BLaER1 (cell line): ENCODE data around the gene BFSP2.
"Not testable (repeated sequence)": the region's sequence is repeated elsewhere in the genome, so short reads cannot be mapped to it uniquely, and the experiment has no call there.

Source experiments
- H3K27ac ChIP-seq: shearing (Covaris generic); formaldehyde crosslinking; 2 replicates; pipeline ENCODE4 v1.8.1; 2022
- H3K27me3 ChIP-seq: shearing (Covaris generic); formaldehyde crosslinking; 2 replicates; pipeline ENCODE4 v1.8.1; 2022
- H3K36me3 ChIP-seq: shearing (Covaris generic); formaldehyde crosslinking; 2 replicates; pipeline ENCODE4 v1.8.1; 2022
- H3K4me1 ChIP-seq: shearing (Covaris generic); formaldehyde crosslinking; 2 replicates; pipeline ENCODE4 v1.8.1; 2022
- H3K4me2 ChIP-seq: shearing (Covaris generic); formaldehyde crosslinking; 2 replicates; pipeline ENCODE4 v1.8.1; 2022
- H3K4me3 ChIP-seq: shearing (Covaris generic); formaldehyde crosslinking; 2 replicates; pipeline ENCODE4 v1.8.1; 2022
- H3K9ac ChIP-seq: shearing (Covaris generic); formaldehyde crosslinking; 2 replicates; pipeline ENCODE4 v1.8.1; 2022
- H3K9me3 ChIP-seq: shearing (Covaris generic); formaldehyde crosslinking; 2 replicates; pipeline ENCODE4 v1.8.1; 2022
- H4K20me1 ChIP-seq: shearing (Covaris generic); formaldehyde crosslinking; 2 replicates; pipeline ENCODE4 v1.8.1; 2022
- Cebpa-rat ChIP-seq: shearing (Covaris generic); IDR thresholded peaks from 2 replicates; pipeline ENCODE4 v1.8.1; 2022

Gene BFSP2

GRCh38 chr3:133463347-133463860 lies 63.5 kb downstream of the BFSP2 start:
- Histone ChIP-seq H3K27ac (peak overlapping the region; percentile 44; the same call in 1 of the 2 replicates), H3K9ac (no peak overlapping the region), H3K4me3 (no peak overlapping the region), H3K27me3 (no peaks in the 10 kb centered on the region), H3K4me2 (peak overlapping the region; percentile 70), H3K36me3 (no peaks in the 10 kb centered on the region), H4K20me1 (no peaks in the 10 kb centered on the region), H3K9me3 (no peaks in the 10 kb centered on the region), H3K4me1 (peaks cover 72% of the 10 kb centered on the region)
- TF ChIP-seq Cebpa-rat, result no peak

- H3K4me2 ChIP-seq, result peak overlapping the region; percentile 83
- H3K9me3 ChIP-seq, result no peaks in the 10 kb centered on the region
- no peaks in the 10 kb centered on the region for H3K27me3 ChIP-seq
- no peaks in the 10 kb centered on the region for H3K36me3 ChIP-seq
- no peaks in the 10 kb centered on the region for H4K20me1 ChIP-seq
- H3K9ac ChIP-seq, result no peak overlapping the region
- H3K4me3 ChIP-seq, result no peak overlapping the region
- H3K4me1 ChIP-seq, result peaks cover 77% of the 10 kb centered on the region
- no peak overlapping the region for H3K27ac ChIP-seq
- TF ChIP-seq Cebpa-rat, result no peak
These were observed 64.7 kb downstream of the BFSP2 start for GRCh38 chr3:133464573-133464972.

GRCh38 chr3:133466531-133467386 lies 66.9 kb downstream of the BFSP2 start:
- H3K27me3 ChIP-seq, result no peaks in the 10 kb centered on the region
- H3K27ac ChIP-seq, result peak overlapping the region; percentile 74
- peak overlapping the region; percentile 50 for H3K9ac ChIP-seq

GRCh38 chr3:133467780-133468179 lies 67.9 kb downstream of the BFSP2 start:
- Histone ChIP-seq H3K27me3 (no peaks in the 10 kb centered on the region), H3K9ac (no peak overlapping the region), H3K4me2 (peak overlapping the region; percentile 31), H4K20me1 (no peaks in the 10 kb centered on the region), H3K27ac (no peak overlapping the region), H3K4me3 (no peak overlapping the region), H3K4me1 (peaks cover 60% of the 10 kb centered on the region), H3K36me3 (no peaks in the 10 kb centered on the region), H3K9me3 (no peaks in the 10 kb centered on the region)
- no peak for TF ChIP-seq Cebpa-rat

More at GRCh38 chr3:133466531-133467386, 66.9 kb downstream of the BFSP2 start:
- H3K36me3 ChIP-seq, result no peaks in the 10 kb centered on the region
- H3K4me2 ChIP-seq, result peak overlapping the region; percentile 83
- H3K4me1 ChIP-seq, result peaks cover 62% of the 10 kb centered on the region
- H3K4me3 ChIP-seq, result peak overlapping the region; percentile 14; the same call in 1 of the 2 replicates
- TF ChIP-seq Cebpa-rat, result no peak
- no peaks in the 10 kb centered on the region for H4K20me1 ChIP-seq
- H3K9me3 ChIP-seq, result no peaks in the 10 kb centered on the region

GRCh38 chr3:133468251-133468721 lies 68.4 kb downstream of the BFSP2 start:
- Histone ChIP-seq H3K4me2 (peak overlapping the region; percentile 31), H3K27me3 (no peaks in the 10 kb centered on the region), H3K4me3 (no peak overlapping the region), H3K9ac (no peak overlapping the region), H3K36me3 (no peaks in the 10 kb centered on the region), H4K20me1 (no peaks in the 10 kb centered on the region), H3K9me3 (no peaks in the 10 kb centered on the region), H3K27ac (no peak overlapping the region), H3K4me1 (peaks cover 55% of the 10 kb centered on the region)
- no peak for TF ChIP-seq Cebpa-rat

- Histone ChIP-seq H3K9ac (no peak overlapping the region), H4K20me1 (no peaks in the 10 kb centered on the region), H3K27ac (no peak overlapping the region), H3K36me3 (no peaks in the 10 kb centered on the region), H3K27me3 (no peaks in the 10 kb centered on the region), H3K4me3 (no peak overlapping the region), H3K4me2 (no peak overlapping the region), H3K4me1 (peaks cover 51% of the 10 kb centered on the region), H3K9me3 (no peaks in the 10 kb centered on the region)
- TF ChIP-seq Cebpa-rat, result no peak
These were observed 69.4 kb downstream of the BFSP2 start for GRCh38 chr3:133469140-133469731.

- Histone ChIP-seq H3K27ac (no peak overlapping the region), H4K20me1 (no peaks in the 10 kb centered on the region), H3K4me3 (no peak overlapping the region), H3K9me3 (no peaks in the 10 kb centered on the region), H3K9ac (no peak overlapping the region), H3K4me2 (no peak overlapping the region), H3K4me1 (peaks cover 52% of the 10 kb centered on the region), H3K27me3 (no peaks in the 10 kb centered on the region), H3K36me3 (no peaks in the 10 kb centered on the region)
- no peak for TF ChIP-seq Cebpa-rat
These were observed 72.4 kb downstream of the BFSP2 start for GRCh38 chr3:133472242-133472641.

GRCh38 chr3:133472889-133473288 lies 73.0 kb downstream of the BFSP2 start:
- Histone ChIP-seq H3K9ac (no peak overlapping the region), H3K9me3 (no peaks in the 10 kb centered on the region), H4K20me1 (no peaks in the 10 kb centered on the region), H3K4me3 (no peak overlapping the region), H3K4me2 (no peak overlapping the region), H3K36me3 (no peaks in the 10 kb centered on the region), H3K4me1 (peaks cover 52% of the 10 kb centered on the region), H3K27ac (no peak overlapping the region), H3K27me3 (no peaks in the 10 kb centered on the region)
- TF ChIP-seq Cebpa-rat, result no peak

- not testable (repeated sequence) for H3K4me3 ChIP-seq, H3K9ac ChIP-seq
- peaks cover 47% of the 10 kb centered on the region for H3K4me1 ChIP-seq
These were observed 73.8 kb downstream of the BFSP2 start for GRCh38 chr3:133473472-133474191.

More at GRCh38 chr3:133473472-133474191, 73.8 kb downstream of the BFSP2 start:
- H3K9me3 ChIP-seq, H3K36me3 ChIP-seq, H4K20me1 ChIP-seq, H3K27me3 ChIP-seq, H3K27ac ChIP-seq: not testable (repeated sequence)
- peak overlapping the region; percentile 19; the same call in 1 of the 2 replicates for H3K4me2 ChIP-seq
